ENCODE data around the gene GIMAP6. TPM values are rescaled to one million over a fixed set of nuclear protein-coding genes. Genes with fewer than 3 reads are reported as not detected.

Gene GIMAP6
- total and polyA plus RNA-seq, 2 of the 8 experiments (the other 6 are each of a cell fraction or from before 2014, with no cell fraction given) = not detected

GRCh38 chr7:150668472-150668911 is 36.3 kb upstream of the GIMAP6 start:
- H2AFZ ChIP-seq (ENCODE audit: low read length) = no peak overlapping the region
- POLR2A ChIA-PET (ENCODE audit: partially characterized antibody) = no interaction called here
- no peak for FAIRE-seq
- no peak overlapping the region for H2BK15ac ChIP-seq (ENCODE audit: low read length)
- peaks cover 0 to 2% (median 0%) of the 10 kb centered on the region in 4 experiments; a peak in 1 of 7 replicates for H3K27me3 ChIP-seq (replicated peaks in 1 of 4; ENCODE audit: control insufficient read depth in 3 of 4, extremely low read depth in 1 of 4, insufficient read depth in 3 of 4, low read length in 3 of 4)
- no peak for DNase-seq (ENCODE audit: low read depth in 1 of 2, low spot score in 2 of 2)
- H3K4me2 ChIP-seq (ENCODE audit: insufficient read depth in 1 of 2, low read depth in 2 of 2, low read length in 2 of 2) = no peak overlapping the region
- no peak overlapping the region for H4K8ac ChIP-seq (ENCODE audit: extremely low read depth, insufficient read depth, low read length)
- WGBS, 2 experiments (ENCODE audit: extremely low coverage in 1 of 2, insufficient coverage in 1 of 2, insufficient read length in 1 of 2, insufficient replicate concordance in 2 of 2, low coverage in 1 of 2, low lambda C conversion rate in 2 of 2, missing lambda C conversion rate in 1 of 2) = 86% methylated on average over 1 of the region's 1 CpG; no CpG with 5 or more reads in 1 of the 2 experiments
- no peaks in the 10 kb centered on the region for H4K20me1 ChIP-seq (replicated peaks in 1 of 2; ENCODE audit: control insufficient read depth in 1 of 2, insufficient read depth in 2 of 2, low read length in 2 of 2)
- H3K14ac ChIP-seq (ENCODE audit: insufficient read length) = no peak overlapping the region
- no peak overlapping the region for H4K5ac ChIP-seq (ENCODE audit: insufficient read length, low read depth, low read length)
- H3K56ac ChIP-seq (replicated peaks; ENCODE audit: insufficient read length, low read depth, low read length) = no peak overlapping the region
- H2AK5ac ChIP-seq (ENCODE audit: low read depth, low read length) = no peak overlapping the region
- no peak overlapping the region for H4K91ac ChIP-seq (replicated peaks; ENCODE audit: insufficient read length, low read length)
- H3K79me2 ChIP-seq (ENCODE audit: control insufficient read depth in 1 of 2, insufficient read depth in 2 of 2, low read length in 2 of 2) = no peaks in the 10 kb centered on the region
- CTCF ChIA-PET (ENCODE audit: partially characterized antibody) = interaction anchor here (1.2 kb wide), 1 partner anchor 21 kb away, joined by 4 read pairs; no protein-coding TSS in a partner anchor
- no peaks in the 10 kb centered on the region for H3K36me3 ChIP-seq (ENCODE audit: control insufficient read depth in 2 of 4, insufficient read depth in 4 of 4, low read length in 3 of 4)
- no peak overlapping the region for H2BK12ac ChIP-seq (ENCODE audit: low read depth, low read length)
- H3K4me1 ChIP-seq (replicated peaks in 1 of 4; ENCODE audit: control insufficient read depth in 3 of 4, insufficient read depth in 4 of 4, low read length in 3 of 4) = no peaks in the 10 kb centered on the region
- H3K9me3 ChIP-seq (ENCODE audit: insufficient read depth in 2 of 2, low read depth in 1 of 2, low read length in 1 of 2) = peaks cover 0 to 3% of the 10 kb centered on the region in 2 experiments; a peak in 1 of 4 replicates
- H2BK20ac ChIP-seq (ENCODE audit: low read length) = no peak overlapping the region
- no peak overlapping the region for H3K18ac ChIP-seq (ENCODE audit: extremely low read depth, low read length)
- H3K23ac ChIP-seq (ENCODE audit: insufficient read length) = no peak overlapping the region
- no peak overlapping the region for H3K27ac ChIP-seq (ENCODE audit: low read depth, low read length)
- H3K23me2 ChIP-seq (ENCODE audit: low read depth, low read length) = no peaks in the 10 kb centered on the region
- H2BK5ac ChIP-seq (ENCODE audit: low read depth, low read length) = no peak overlapping the region
- H3K4me3 ChIP-seq (ENCODE audit: extremely low read depth in 1 of 4, insufficient read depth in 2 of 4, low read depth in 3 of 4, low read length in 4 of 4) = no peak overlapping the region
- no peaks in the 10 kb centered on the region for H3K79me1 ChIP-seq (ENCODE audit: low read depth, low read length)
- no peak overlapping the region for H3K4ac ChIP-seq (replicated peaks; ENCODE audit: insufficient read length, low read depth, low read length)
- no peak overlapping the region for H2BK120ac ChIP-seq (replicated peaks; ENCODE audit: low read depth, low read length)
- H3K9ac ChIP-seq (replicated peaks in 1 of 4; ENCODE audit: extremely low read depth in 1 of 4, low read depth in 3 of 4, low read length in 3 of 4) = no peak overlapping the region
- TF ChIP-seq SIN3A (conservative IDR thresholded peaks at IDR 0.05 in 1 of 2, IDR thresholded peaks at IDR 0.05 in 1 of 2; ENCODE audit: low read depth in 1 of 2, low read length in 2 of 2) (no peak), TEAD4 (IDR thresholded peaks at IDR 0.05; ENCODE audit: low read depth, low read length) (no peak), SAP30 (IDR thresholded peaks at IDR 0.05; ENCODE audit: insufficient read depth, insufficient replicate concordance, low read length) (no peak), RBBP5 (IDR thresholded peaks at IDR 0.05; ENCODE audit: borderline replicate concordance, low read depth, low read length) (no peak), GTF2F1 (IDR thresholded peaks at IDR 0.05; ENCODE audit: borderline replicate concordance, low read depth, low read length) (no peak), POLR2A (IDR thresholded peaks at IDR 0.05; ENCODE audit: control extremely low read depth in 1 of 2, low read depth in 2 of 2, low read length in 2 of 2) (no peak), CREB1 (IDR thresholded peaks at IDR 0.05) (no peak), TAF7 (optimal IDR thresholded peaks at IDR 0.05; ENCODE audit: borderline replicate concordance, low read depth, low read length) (no peak), SIRT6 (IDR thresholded peaks at IDR 0.05; ENCODE audit: low read length) (no peak), CEBPB (IDR thresholded peaks at IDR 0.05; ENCODE audit: low read depth, low read length) (no peak), EGR1 (IDR thresholded peaks at IDR 0.05; ENCODE audit: borderline replicate concordance, low read depth, low read length) (no peak), HDAC2 (IDR thresholded peaks at IDR 0.05; ENCODE audit: borderline replicate concordance in 1 of 2, low read depth in 2 of 2, low read length in 2 of 2) (no peak), CHD2 (IDR thresholded peaks at IDR 0.05; ENCODE audit: low read length) (no peak), EP300 (IDR thresholded peaks at IDR 0.05; ENCODE audit: borderline replicate concordance in 1 of 2, low read depth in 2 of 2, low read length in 2 of 2) (no peak), CBX5 (IDR thresholded peaks at IDR 0.05; ENCODE audit: low read depth, low read length) (no peak)

All from H1 (cell line).